NK-92 treated with Interleukin-12 subunit alpha and Interleukin-12 subunit beta, amount 100 ng/mL, for 24 hours (cell line): Measurements from ENCODE around the gene CD6.

Experiments used
- DNase-seq: peaks from one replicate; lab custom pipeline; 2025; lab: John Stamatoyannopoulos, UW

The CD6 gene

GRCh38 chr11:60935676-60936442 is 35.6 kb upstream of the CD6 start:
- DNase-seq, result no peak

DNA sequence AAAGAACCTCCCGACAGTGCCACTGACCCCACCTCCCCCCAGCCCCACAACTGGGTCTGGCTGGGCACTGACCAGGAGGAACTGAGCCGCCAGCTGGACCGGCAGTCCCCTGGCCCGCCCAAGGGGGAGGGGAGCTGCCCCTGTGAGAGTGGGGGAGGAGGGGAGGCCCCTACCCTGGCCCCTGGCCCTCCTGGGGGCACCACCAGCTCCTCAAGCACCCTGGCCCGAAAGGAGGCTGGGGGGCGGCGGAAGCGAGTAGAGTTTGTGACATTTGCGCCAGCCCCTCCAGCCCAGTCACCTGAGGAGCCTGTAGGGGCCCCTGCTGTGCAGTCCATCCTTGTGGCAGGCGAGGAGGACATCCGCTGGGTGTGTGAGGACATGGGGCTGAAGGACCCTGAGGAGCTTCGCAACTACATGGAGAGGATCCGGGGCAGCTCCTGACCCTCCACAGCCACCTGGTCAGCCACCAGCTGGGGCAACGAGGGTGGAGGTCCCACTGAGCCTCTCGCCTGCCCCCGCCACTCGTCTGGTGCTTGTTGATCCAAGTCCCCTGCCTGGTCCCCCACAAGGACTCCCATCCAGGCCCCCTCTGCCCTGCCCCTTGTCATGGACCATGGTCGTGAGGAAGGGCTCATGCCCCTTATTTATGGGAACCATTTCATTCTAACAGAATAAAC is 34.9 kb upstream of the CD6 start:
- no peak for DNase-seq

DNA sequence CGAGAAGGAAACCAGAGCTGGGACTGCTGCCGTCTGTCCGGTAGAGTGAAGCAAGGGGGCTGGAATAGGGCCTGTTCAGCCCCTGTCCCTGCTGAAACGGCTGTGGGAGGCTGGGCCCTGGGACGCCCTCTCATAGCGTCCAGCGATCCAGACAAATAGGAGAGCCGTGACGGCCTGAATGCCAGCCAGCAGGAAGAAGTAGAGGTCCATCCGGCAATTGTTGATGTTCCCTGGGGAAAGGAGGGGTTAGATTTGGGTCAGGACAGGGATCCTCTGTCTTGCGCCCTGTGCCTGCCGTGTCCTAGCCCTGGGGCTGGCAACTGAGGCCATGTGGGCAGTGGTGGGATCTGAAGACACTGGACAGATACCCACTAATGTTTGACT is 34.3 kb upstream of the CD6 start:
- no peak for DNase-seq

GRCh38 chr11:60937811-60938210 is 33.7 kb upstream of the CD6 start:
- DNase-seq, result no peak

GRCh38 chr11:60938500-60938899 is 33.0 kb upstream of the CD6 start:
- DNase-seq, result no peak

DNA sequence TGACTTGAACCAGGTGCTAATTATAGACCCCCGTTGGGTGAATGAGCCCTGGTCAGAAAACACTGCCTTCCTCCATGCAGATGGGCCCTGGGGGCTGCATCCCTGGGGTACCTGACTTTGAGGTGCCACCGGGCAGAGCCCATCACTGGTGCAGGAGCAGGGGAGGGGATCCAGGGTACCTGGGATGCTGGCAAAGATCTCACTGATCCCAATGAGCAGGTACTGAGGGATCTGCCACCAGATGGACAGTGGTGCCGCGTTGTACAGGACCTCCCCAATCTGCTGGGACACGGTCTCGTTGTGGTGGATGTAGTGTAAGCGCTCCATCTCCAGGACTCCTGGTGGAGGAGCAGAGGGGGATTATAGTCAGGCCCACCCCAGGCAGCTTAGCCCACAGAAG is 32.2 kb upstream of the CD6 start:
- DNase-seq, result no peak

DNA sequence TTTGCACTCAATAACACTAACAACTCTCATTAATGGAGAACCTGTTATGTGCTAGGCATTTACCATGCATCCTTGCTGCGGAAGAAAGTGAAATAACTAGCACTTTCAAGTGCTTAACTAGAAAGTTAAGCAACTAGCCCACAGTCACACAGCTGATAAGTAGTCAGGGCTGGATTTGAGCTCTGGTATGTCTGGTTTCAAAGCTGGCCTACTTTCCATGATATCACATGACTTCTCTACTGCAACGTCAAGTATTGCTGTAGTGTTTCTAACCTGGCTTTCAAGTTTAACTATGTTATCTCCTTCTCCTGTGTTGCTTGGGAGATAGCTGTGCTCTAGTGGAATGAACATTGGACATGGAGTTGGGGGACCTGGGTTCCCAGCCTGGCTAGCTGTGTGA is 31.6 kb upstream of the CD6 start:
- no peak for DNase-seq

DNA sequence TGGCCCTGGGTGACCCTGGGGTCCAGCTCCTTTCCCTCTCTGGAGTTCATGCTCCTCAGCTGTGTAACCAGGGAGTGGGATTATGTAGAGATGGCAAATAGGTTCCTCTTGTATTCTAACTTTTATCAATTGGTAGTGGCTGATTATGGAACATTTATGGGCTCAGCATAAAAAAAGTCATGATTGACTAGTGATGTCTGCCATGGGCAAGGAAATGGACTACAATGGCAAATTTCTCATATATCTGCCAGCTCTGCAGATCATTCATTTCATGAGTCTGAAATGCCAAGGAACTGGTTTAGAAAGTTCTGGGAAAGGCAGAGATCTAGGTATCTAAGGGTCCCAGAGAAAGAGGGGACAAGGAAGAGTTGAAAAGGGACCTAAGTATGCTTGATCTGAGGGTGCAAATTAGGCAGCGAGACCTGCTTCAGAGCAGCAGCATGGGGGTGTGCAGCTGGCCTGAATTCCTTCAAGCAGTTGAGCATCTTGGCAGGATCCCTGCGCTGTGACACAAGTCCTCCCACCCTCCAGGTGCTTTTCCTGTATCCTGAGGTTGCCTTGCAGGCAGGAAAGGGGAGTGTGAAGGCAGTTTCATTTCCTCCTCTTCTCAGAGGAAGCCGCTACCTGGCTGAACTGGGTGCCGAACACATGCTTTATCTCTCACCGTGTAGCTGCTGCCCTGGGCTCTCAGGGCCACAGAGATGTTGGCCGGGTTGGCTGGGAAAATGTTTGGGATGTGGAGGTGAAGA is 29.9 kb upstream of the CD6 start:
- no peak for DNase-seq

DNA sequence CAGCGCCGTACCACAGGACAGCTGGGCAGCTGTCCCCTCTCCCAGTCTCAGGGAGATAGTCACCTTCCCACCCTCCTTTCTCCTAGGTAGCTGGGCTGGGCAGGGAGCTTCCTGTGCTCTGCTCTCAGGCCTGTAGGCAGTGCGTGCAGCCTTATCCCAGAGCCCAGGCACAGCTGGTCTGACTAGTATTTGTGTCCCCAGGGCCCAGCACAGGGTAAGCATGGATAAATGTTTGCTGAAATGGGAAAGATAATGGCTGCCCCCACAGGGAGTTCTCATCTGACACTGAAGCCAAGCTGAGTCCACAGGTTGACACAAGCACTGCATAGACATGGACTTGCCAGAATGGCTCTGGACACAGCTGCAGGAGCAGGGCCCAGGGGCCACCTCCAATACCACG is 29.3 kb upstream of the CD6 start:
- DNase-seq, result no peak

GRCh38 chr11:60942970-60943565 is 28.4 kb upstream of the CD6 start:
- no peak for DNase-seq

DNA sequence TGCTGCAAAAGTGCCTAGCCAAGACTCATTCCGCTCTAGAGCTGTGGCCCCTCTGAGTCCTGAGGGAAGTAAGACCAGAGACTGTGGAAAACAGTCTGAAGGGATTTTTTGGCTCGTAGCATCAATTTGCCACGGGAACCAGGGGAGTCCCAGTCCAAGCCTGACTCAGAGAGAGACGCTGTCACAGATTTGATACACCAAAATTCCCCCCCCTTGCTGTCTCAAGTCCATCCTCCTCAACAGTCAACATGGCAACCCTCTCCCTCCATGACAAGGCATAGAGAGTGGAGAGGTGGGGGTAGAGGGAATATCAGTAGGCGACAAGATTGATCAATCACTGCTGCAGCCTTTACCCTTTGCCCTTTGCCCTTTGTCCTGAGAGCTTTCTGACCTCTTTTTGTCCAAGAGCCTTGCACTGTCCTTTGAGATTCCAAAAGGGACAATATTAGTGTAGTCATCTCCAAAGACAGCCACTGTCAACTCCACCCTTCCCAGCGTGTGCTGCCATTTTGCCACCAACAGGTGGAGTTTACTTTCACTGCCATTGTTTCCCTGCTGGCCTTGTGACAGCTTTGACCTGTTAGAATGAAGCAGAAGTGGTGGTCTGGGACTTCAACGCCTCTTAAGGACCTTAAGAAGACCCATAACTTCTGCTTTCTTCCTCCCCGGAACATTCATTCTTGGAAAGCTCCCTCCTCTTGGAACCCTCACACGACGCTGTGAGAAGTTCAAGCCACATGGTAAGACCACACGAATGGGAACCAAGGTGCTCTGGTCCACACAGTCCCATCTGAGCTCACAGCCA is 26.8 kb upstream of the CD6 start:
- no peak for DNase-seq

- DNase-seq, result no peak
These were observed 26.2 kb upstream of the CD6 start for GRCh38 chr11:60945295-60945667.

DNA sequence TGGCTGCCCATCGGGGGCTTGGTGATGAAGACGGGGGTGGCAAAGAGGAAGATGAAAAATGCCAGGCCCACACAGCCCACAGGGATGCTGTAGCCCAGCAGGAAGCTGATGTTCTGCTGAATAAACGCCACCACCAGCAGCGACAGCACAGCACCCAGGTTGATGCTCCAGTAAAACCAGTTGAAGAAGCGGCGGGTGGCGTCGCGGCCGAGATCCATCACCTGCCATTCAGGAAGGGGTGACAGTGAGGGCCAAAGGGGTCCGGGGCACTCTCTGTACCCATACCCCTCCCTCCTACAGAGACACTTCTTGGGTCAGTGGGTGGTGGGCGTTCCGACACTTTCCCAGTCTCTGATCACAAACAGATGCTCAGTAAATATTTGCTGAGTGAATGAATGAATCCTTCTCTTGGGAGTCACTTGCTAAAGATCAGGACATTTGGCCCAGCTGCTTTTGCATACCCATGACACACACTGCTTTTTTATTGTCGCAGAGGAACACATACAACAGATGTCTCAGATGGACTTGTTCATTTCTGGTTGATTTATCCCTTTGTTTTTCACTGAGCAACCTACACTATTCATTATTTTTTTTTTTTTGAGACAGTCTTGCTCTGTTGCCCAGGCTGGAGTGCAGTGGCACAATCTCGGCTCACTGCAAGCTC is 24.7 kb upstream of the CD6 start:
- DNase-seq, result no peak

- DNase-seq, result no peak
These were observed 23.8 kb upstream of the CD6 start for GRCh38 chr11:60947700-60948099.

DNA sequence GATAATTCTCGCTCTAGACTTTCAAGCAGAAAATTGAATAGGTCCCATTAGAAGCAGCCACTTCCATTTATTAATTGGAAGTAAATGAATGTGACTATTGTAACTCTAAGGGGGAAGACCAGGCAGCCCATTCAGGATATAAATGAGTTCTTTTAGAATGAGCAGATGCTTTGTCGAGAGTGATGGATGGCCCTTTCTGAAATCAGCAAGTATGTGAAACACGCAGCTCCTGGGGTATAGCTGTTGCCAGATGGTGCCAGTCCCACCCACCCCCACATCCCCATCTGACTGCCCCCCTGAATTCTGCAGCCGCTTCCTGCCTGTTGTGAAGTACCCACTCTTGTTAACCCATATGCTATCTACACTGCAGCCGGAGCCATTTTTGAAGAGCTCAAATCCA is 23.2 kb upstream of the CD6 start:
- DNase-seq, result no peak

DNA sequence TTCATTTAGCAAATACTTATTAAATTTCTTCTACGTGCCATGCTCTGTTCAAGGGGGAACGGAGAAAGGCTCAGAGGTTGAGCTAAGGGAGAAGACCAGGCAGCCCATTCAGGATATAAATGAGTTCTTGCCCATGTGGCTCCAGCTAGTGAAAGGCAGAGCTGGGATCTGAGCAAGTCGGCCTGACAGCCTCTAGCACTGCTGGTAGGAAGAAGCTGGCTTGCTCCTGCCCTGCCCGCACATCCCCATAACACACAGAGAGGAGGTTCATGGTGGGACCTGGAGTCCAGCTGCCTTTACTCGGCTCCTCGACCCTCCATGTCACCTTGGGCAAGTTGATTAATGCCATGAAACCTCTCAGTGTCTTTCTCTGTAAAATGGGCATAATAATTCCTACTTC is 21.5 kb upstream of the CD6 start:
- DNase-seq, result no peak

DNA sequence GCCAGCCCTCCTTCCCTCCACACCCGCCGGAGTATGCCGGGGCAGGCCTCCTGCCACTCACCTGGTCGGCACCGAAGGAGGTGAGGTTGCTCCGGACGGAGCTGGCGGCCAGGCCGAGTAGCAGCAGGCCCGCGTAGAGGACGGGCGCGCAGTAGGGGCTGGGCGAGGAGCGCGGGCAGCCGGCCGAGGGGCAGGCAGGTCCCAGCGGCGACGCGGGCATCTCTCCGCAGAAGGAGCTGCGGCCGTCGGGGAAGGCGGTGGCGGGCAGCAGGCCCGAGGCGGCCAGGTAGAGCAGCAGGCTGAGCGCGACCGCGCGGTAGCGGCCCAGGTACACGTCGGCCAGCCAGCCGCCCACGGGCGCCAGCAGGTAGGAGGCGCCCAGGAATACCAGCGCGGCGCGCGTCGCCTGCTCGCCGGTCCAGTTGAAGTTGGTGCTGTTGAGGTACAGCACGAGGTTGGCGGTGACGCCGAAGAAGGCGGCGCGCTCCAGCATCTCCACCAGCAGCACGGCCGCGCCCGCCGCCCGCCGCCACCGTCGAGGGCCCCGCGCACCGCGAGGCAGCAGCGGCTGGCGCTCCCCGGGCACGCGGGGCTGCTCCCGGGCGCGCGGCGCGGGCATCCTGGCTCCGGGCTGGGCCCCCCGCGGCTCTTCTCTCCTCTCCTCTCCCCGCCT is 20.4 kb upstream of the CD6 start:
- DNase-seq, result no peak

- DNase-seq, result no peak
These were observed 19.9 kb upstream of the CD6 start for GRCh38 chr11:60951606-60951903.

DNA sequence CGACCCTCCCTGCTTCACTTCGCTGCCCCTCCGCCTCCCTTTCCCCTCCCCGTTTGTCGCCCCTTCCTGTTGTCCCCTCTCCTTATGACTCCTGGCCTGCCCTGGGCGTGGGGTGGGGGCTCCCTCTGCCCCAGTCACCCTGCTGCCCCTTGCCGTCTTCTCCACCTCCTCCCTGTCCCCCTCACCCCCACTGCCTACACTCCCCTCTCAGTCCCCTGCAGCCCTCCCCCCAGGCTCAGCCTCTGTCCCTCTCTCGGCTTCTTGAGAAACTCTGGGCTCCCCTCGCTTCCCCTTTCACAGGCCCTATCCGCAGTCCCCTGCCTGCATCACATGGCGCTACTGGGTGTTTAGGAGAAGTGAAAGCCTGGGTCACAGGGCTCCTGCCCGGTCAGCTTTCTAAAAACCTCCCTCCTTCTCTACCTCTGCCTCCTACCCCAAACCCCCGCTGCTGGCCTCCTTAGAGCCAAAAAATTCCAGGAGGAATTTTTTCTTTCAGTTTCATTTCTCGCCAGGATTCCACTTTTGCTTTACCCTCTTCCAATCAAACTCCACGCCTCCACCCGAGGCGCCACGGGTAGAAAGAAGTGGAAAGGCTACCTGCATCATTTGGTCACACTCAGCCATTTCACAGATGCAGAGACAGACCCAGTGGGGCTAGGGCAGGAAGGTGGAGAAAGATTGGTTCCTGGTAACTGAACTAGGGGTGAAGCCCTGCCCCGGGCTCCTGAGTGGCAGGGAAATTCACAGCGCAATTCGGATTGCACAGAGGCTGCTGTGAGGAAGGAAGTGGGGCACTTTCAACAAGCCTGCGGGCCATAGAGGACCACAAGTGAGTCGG is 19.4 kb upstream of the CD6 start, which contains the start of gene SLC15A3:
SLC15A3 (minus strand) TSS at position 273 of the 838 bp plus-strand sequence. CDS start 625 bp downstream, outside the sequence.
- no peak for DNase-seq

- DNase-seq, result no peak
These were observed 18.7 kb upstream of the CD6 start for GRCh38 chr11:60952742-60953170.
